Neural progenitor cell (in vitro differentiated cells): Measurements from ENCODE around the gene KLRD1.

ENCODE experiments used
- CTCF ChIP-seq: fragments of 200-600 bp; sonication (generic); IDR thresholded peaks from 2 replicates; pipeline ENCODE4 v1.5.1; 2017; ENCODE audit warnings: antibody characterized with exemption, mild to moderate bottlenecking
- EZH2 ChIP-seq: fragments of 200-600 bp; sonication (generic); IDR thresholded peaks from 2 replicates; pipeline ENCODE4 v1.6.1; 2017; ENCODE audit warnings: antibody characterized with exemption, mild to moderate bottlenecking, moderate library complexity
- EZH2phosphoT487 ChIP-seq: fragments of 200-600 bp; sonication (generic); IDR thresholded peaks from 2 replicates; pipeline ENCODE4 v1.6.1; 2017; ENCODE audit warnings: antibody characterized with exemption

- TF ChIP-seq CTCF, result no peak
- no peak for TF ChIP-seq EZH2
- no peak for TF ChIP-seq EZH2phosphoT487
Measured at GRCh38 chr12:10358969-10359368, 51.3 kb downstream of the KLRD1 start.
